ENCODE measurements around the gene GRIN1.
A peak's percentile ranks its signal among the peaks of the same experiment; 100 is the strongest.
"Not testable (repeated sequence)": the region's sequence is repeated elsewhere in the genome, so short reads cannot be mapped to it uniquely, and the experiment has no call there.

GRIN1 gene

DNA sequence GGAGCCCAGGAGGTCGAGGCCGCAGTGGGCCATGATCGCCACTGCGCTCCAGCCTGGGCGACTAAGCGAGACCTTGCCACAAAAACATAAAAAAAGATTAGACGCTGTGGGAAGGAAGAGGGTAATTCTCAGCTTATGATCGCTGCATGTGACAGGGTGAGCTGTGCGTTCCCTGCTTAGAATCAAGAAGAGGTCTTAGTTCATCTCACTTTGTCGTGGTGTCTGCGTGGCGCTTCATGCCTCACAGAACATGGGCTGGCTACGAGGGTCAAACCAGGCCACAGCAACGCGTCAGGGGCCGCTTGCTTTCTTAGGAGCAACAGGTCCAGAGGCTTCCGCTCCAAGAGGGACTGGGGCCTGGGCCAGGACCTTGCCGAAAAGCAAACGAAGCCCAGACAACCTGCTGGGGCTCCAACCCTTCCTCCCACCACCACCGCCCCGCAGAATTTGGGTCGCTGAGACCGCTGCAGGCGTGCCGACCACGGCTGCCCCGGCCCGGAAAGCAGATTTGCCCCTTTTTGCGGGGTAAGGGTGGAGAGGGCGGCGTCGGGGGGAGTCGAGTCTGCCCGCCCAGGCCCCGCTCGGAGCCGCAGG lies 10.0 kb upstream of the GRIN1 start:
- peak; percentile 44 for DNase-seq

GRCh38 chr9:137129456-137130175 lies 9.3 kb upstream of the GRIN1 start:
- peak; percentile 96 for DNase-seq

- no peak for DNase-seq
These were observed 8.7 kb upstream of the GRIN1 start for GRCh38 chr9:137130176-137130755.

- no peak for DNase-seq
These were observed 4.8 kb upstream of the GRIN1 start for GRCh38 chr9:137134191-137134590.

GRCh38 chr9:137135154-137135553 lies 3.8 kb upstream of the GRIN1 start:
- DNase-seq, result not testable (repeated sequence)

GRCh38 chr9:137136261-137136880 lies 2.6 kb upstream of the GRIN1 start:
- no peak for DNase-seq

DNA sequence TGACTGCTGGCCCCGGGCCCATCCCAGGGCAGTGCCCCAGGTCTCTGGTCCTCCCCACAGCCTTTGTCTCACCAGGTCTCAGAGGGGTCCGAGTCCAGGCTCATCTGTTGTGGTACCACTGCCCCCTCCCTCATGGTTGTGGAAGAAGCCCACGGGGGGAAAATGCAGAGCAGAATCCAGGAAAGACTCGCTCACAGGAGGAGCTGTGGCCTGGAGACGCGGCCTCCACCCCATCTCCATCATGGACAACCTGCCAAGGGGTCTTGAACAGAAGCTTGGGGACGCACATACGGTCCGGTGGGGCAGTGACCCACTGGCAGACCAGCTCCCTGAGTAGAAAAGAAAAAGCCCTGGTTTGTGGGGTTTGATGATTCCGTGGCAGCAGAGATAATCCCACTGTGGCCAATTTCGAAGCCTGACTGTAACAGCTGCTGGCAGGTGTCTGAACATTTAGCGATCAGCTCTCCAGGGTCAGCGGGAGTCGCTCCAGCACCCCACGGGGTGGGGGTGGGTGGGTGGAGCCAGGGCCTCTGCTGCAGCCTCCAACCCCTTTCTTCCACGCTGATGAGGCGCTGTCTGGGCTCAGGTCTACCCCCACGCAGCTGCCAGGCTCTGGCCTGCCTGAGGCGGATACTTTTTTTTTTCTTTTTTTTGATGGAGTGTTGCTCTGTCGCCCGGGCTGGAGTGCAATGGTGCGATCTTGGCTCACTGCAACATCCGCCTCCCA lies 1.9 kb upstream of the GRIN1 start:
- no peak for DNase-seq

GRCh38 chr9:137138058-137138721 lies 764 bp upstream of the GRIN1 start:
- peak; percentile 78 for DNase-seq

DNA sequence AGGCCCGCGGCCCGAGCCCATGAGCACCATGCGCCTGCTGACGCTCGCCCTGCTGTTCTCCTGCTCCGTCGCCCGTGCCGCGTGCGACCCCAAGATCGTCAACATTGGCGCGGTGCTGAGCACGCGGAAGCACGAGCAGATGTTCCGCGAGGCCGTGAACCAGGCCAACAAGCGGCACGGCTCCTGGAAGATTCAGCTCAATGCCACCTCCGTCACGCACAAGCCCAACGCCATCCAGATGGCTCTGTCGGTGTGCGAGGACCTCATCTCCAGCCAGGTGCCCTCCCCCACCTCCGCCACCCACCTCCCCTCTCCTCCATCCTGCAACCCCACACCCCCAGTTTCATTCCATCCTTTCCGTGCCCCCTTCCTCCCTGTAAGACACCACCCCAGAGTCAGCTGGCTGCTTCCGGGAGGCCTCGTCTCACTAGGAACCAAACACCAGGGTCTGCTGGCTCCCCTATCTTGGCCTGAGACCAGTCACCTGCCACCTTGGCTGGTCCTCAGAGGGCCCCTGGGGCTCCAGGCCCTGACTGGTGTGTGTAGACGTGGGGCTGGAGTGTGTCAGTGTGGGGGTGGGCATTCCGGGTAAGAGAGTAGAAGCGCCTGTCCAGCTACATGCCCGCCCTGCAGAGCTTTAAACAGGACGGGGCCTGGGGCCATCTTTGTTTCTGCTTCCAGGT lies 655 bp downstream of the GRIN1 start:
- no peak for DNase-seq

- no peak for DNase-seq
These were observed 1.4 kb downstream of the GRIN1 start for GRCh38 chr9:137140151-137141012.

DNA sequence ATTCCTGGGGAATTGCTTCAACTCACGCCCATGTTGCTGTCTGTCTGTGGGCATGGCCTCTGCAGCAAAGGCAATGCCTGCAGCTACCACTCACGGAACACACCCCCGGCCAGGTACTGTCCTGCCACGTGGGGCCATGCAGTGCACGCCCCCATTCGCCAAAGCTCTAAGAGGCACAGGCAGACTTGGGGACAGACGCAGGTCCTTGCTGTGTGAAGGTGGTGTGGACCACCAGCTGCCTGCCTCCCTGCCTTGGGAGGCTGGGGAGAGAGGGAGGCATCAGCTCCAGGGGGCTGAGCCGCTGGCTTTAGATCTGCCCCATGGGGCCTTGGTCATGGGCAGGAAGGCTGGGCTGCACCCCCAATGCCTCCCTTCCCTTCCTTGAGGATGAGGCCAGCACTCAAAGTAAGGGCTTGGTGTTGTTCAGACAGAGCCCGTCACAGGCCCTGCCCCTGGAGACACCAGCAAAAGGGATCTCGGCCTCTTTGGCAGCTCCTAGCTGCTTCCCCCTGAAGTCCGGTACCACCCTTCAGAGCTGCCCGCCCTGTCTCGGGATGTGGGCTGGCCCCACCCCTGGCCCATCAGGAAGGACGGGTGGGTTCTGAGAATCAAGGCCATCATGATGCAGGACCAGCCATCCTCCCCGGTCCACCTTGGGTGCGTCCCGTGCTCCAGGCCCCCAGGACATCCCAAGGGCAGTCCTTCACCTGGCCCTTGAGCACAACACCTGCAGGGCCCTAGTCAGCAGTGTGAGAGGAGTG lies 2.3 kb downstream of the GRIN1 start:
- DNase-seq, result no peak

GRCh38 chr9:137141976-137142936 lies 3.3 kb downstream of the GRIN1 start:
- no peak for DNase-seq

GRCh38 chr9:137143459-137143858 lies 4.5 kb downstream of the GRIN1 start:
- DNase-seq, result no peak

- no peak for DNase-seq
These were observed 7.0 kb downstream of the GRIN1 start for GRCh38 chr9:137145731-137146526.

- no peak for DNase-seq
These were observed 7.6 kb downstream of the GRIN1 start for GRCh38 chr9:137146527-137146918.

GRCh38 chr9:137147091-137147792 lies 8.3 kb downstream of the GRIN1 start:
- DNase-seq, result no peak

GRCh38 chr9:137147793-137148160 lies 8.8 kb downstream of the GRIN1 start:
- no peak for DNase-seq

- DNase-seq, result no peak
These were observed 9.3 kb downstream of the GRIN1 start for GRCh38 chr9:137148242-137148641.
